Dedifferentiated amniotic fluid mesenchymal stem cell (primary cell): ENCODE data around the gene ARL4A.
A peak's percentile ranks its signal among the peaks of the same experiment; 100 is the strongest.
"Not testable (repeated sequence)": the region's sequence is repeated elsewhere in the genome, so short reads cannot be mapped to it uniquely, and the experiment has no call there.

ENCODE experiments used
- DNase-seq: peaks from one replicate; pipeline ENCODE4 v3.0.0-alpha.2; 2016; ENCODE audit errors: extremely low spot score

Gene ARL4A

GRCh38 chr7:12670000-12670729, 17.3 kb upstream of the ARL4A start:
- DNase-seq: peak; percentile 54

- DNase-seq: no peak
Observed at GRCh38 chr7:12670743-12671520, 16.5 kb upstream of the ARL4A start.

- DNase-seq: not testable (repeated sequence)
Observed at GRCh38 chr7:12673436-12673835, 14.0 kb upstream of the ARL4A start.

GRCh38 chr7:12674053-12674452, 13.4 kb upstream of the ARL4A start:
- DNase-seq: no peak

GRCh38 chr7:12674861-12675260, 12.6 kb upstream of the ARL4A start:
- DNase-seq: no peak

- no peak for DNase-seq
Observed at GRCh38 chr7:12683678-12684585, 3.5 kb upstream of the ARL4A start.

GRCh38 chr7:12684733-12685132, 2.7 kb upstream of the ARL4A start:
- DNase-seq: no peak

GRCh38 chr7:12685550-12685949, 1.9 kb upstream of the ARL4A start:
- DNase-seq: no peak

- peak; percentile 54 for DNase-seq
Observed at GRCh38 chr7:12686234-12686890, 1.1 kb upstream of the ARL4A start.

- no peak for DNase-seq
Observed at GRCh38 chr7:12687718-12688171, 312 bp downstream of the ARL4A start.

GRCh38 chr7:12688485-12689170, 1.2 kb downstream of the ARL4A start:
- DNase-seq: not testable (repeated sequence)

GRCh38 chr7:12689451-12689850, 2.0 kb downstream of the ARL4A start:
- no peak for DNase-seq

GRCh38 chr7:12690041-12690878, 2.8 kb downstream of the ARL4A start:
- DNase-seq: no peak

- not testable (repeated sequence) for DNase-seq
Observed at GRCh38 chr7:12691388-12691787, 4.0 kb downstream of the ARL4A start.

GRCh38 chr7:12692035-12692434, 4.6 kb downstream of the ARL4A start:
- DNase-seq: no peak

- DNase-seq: no peak
Observed at GRCh38 chr7:12692479-12693259, 5.2 kb downstream of the ARL4A start.

GRCh38 chr7:12694817-12695216, 7.4 kb downstream of the ARL4A start:
- DNase-seq: no peak

- DNase-seq: no peak
Observed at GRCh38 chr7:12695965-12696364, 8.5 kb downstream of the ARL4A start.

GRCh38 chr7:12699299-12699698, 11.9 kb downstream of the ARL4A start:
- DNase-seq: no peak
